22Rv1 (cell line): ENCODE results near the gene TMEM132D.

Experiments
- CTCF ChIP-seq: fragments of 450-650 bp; IDR thresholded peaks from 2 replicates; pipeline ENCODE4 v1.5.1; 2017; ENCODE audit warnings: mild to moderate bottlenecking
- ZFX ChIP-seq: fragments of 450-650 bp; IDR thresholded peaks from 2 replicates; pipeline ENCODE4 v1.6.1; 2017; ENCODE audit warnings: antibody characterized with exemption, borderline replicate concordance

DNA sequence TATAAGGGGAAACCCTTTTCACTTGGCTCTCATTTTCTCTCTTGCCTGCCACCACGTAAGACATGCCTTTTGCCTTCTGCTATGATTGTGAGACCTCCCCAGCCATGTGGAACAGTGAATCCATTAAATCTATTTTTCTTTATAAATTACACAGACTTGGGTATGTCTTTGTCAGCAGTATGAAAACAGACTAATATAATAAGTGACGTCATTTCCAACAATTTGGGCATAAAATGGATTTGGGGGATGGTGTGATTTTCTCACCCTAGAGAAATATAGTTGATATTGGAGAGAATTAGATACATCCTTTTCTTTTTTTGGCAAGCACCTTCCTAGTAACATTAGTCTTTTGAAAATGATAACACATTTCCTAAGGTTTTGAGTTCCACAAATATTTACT, 490.5 kb downstream of the TMEM132D start:
- TF ChIP-seq CTCF (no peak), ZFX (no peak)
